Measurements from ENCODE around the gene PLXNA3. TPM values are rescaled to one million over a fixed set of nuclear protein-coding genes. Genes with fewer than 3 reads are reported as not detected.
"Not testable (repeated sequence)": the region's sequence is repeated elsewhere in the genome, so short reads cannot be mapped to it uniquely, and the experiment has no call there.

Gene PLXNA3
- polyA plus RNA-seq, 3 donors: 49.7 to 65.3 (median 53.2) TPM

DNA sequence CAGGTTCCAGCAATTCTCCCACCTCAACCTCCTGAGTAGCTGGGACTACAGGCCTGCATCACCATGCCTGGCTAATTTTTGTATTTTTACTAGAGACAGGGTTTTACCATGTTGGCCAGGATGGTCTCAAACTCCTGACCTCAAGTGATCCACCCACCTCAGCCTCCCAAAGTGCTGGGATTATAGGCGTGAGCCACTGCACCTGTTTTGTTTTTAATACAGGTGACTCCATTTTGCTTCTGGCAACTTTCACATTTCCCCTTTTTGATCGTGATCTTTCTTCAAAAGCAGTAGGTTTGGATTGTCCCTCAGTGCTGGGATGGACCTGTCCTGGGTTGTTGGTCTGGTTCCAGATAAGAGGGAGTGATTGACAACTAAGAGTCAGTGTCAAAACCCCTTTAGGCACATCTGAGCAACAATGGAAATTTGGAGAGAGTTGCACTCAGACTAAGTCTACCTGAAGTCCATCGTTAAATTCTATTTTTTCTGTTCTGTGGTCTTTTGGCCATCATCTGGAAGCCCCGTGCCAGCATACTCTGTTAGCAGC, 38.6 kb downstream of the PLXNA3 start:
- DNase-seq: not testable (repeated sequence)

GRCh38 chrX:154501423-154501822, 43.3 kb downstream of the PLXNA3 start:
- not testable (repeated sequence) for DNase-seq

GRCh38 chrX:154502098-154502497, 44.0 kb downstream of the PLXNA3 start:
- no peak for DNase-seq

GRCh38 chrX:154502989-154503388, 44.9 kb downstream of the PLXNA3 start:
- DNase-seq: no peak

- no peak for DNase-seq
Observed at GRCh38 chrX:154505734-154506133, 47.7 kb downstream of the PLXNA3 start.

DNA sequence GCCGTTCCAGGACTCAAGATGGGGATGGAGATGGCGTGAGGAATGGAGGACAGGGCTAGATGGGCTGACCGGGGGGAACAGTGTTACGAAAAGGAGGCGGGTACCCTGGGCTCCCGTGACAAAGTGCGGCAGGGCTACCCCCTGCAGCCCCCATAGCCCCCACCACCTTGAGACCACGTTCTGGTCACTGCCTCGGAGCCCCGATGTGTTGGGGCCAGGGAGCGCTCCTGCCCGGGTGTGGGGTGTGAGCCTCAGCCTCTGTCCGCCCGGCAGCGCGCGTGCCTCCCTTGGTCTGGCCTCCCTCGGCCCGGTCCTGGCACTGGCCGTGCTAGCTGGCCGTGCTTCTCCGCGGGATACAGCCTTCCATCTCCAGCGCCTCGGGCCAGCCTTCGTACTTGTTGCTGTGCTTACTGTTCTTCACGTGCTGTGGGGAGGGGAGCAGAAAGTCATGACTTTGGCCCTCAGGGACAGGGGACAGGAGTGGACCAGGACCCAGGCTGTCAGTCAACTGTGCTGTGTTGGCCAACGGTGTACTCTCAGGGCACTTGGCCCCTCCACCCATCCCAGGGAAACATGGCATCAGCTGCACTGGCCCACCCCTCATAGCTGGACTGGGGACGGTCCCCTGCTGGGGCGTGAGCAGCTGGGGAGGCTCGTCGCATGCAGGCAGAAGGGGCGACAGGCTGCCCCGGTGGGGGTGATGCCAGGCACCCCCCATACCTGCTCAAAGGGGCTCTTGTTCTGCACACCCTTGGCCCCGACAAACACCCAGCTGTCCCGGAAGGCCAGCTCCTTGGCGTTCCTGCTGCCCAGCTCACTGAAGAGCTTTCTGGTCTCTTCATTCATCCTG, 48.6 kb downstream of the PLXNA3 start:
- no peak for DNase-seq

GRCh38 chrX:154507673-154508383, 49.7 kb downstream of the PLXNA3 start:
- no peak for DNase-seq

DNA sequence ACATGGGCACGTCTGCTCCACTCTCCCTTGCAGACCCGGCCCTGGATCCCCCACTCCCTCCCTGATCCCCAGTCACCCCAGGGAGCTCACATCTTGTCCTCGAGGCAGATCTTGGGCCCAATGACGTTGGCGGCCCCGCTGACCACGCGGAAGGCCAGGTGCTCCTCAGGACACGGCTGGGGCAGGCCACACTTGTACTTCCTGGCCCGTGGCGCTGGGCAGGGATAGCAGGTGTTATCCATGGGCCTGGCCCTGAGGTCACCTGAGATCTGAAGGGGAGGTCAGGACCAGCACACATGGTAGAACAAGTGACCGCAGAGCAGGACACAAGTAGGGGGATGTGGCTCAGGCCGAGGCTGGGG, 50.3 kb downstream of the PLXNA3 start:
- no peak for DNase-seq

DNA sequence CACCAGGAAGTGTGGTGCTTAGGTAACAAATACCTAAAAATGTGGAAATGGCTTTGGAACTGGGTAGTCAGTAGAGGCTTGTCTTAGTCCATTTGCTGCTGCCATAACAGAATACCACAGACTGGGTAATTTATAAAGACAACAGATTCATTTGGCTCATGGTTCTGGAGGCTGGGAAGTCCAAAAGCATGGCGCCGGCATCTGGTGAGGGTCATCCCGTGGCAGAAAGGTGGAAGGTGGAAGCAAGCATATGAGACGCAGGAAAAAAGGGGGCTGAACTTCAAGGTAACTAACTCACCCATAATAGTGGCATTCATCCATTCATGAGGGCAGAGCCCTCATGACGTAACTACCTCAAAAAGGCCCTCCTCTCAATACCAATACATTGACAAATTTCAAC, 51.4 kb downstream of the PLXNA3 start:
- DNase-seq: no peak

GRCh38 chrX:154511761-154512160, 53.7 kb downstream of the PLXNA3 start:
- no peak for DNase-seq

GRCh38 chrX:154512879-154513553, 54.9 kb downstream of the PLXNA3 start:
- no peak for DNase-seq

DNA sequence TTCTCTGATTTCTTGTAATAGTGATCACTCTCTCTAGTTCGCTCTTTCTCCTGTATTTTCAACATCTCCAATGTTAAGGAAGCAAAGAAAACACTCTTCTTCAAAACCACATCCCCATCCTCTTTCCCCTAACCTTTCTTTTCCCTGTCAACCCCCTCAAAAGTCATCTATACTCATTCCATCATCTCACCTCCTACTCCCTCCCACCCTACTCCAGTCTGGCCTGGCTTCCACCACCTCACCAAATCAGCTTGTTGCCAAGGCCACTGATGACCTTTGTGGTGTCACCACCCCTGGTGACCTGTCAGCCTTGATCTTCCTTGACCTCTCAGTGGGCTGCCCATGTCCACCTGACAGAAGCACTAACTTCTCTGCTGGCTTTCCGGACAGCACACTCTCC, 55.6 kb downstream of the PLXNA3 start:
- no peak for DNase-seq

DNA sequence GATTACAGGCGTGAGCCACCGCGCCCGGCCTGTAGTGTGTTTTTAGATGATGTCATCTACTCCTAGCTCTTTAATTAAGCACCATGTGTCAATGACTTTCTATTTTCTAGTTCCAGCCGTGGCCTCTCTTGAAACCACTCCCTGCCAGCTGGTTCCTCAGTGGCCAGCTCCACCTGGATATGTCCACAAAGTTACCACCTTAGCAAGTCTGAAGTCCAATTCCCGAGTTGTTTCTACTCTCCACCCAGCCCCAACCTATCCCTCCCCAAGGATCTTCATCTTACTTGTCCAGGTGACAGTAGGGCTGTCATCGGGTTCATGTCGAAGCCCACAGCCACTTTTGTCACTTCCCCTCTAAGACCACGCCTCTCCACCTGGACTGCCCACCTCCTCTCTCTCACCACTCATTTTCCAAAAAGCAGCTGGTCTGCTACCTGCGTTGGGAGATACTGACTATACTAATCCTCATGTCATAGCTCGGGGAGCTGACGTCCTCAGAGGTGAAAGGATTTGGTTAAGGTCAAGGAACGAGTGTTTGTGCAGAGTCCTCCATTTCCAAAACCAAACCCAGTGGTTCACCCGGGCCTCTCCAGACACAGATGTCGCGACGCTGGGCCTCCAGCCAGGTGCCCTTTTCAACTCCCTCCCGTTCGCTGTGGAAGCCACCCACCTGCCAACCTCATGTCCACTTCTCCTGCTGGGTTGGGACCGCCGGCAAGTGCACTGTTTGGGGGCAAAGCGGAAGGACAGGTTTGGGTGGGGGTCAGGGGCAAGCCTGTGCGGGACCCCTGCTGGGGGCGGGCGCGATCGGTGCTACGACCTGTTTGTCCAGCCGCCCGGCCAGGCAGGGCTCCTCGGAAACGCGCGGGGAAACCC, 57.2 kb downstream of the PLXNA3 start:
- DNase-seq: no peak

DNA sequence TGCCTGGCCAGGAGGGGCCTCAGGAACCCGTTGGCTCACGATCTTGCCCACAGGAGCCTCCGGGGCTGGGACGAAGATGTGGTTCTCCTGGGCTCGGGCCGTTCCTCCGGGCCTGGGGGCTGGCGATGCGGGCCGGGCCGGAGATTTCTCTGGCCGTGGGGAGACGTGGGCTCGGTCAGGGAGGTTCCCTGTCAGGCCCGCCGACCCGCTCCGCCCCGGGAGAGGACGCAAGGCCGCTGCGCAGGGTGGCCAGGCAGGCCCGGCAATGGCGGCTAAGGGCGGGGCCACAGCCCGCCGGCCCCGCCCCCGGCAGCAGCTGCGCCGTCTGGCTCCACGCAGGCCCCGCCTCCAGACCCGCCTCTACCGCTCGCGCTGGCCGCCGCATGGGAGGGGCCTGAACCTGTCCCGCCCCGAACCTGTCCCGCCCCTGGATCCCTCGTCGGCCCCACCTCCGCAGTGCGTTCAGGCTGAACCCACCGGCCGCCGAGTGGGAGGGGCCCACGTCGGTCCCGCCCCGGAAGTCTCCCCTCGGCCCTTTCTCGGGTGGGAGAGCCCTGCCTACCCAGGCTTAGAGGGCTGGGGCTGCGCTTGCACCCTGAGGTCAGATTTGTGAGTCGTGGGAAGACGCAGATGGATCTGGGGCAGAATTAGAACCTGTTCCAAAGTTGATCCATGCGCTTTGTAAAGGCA, 58.0 kb downstream of the PLXNA3 start, which contains the start of gene FAM3A:
Gene FAM3A (minus strand): TSS at position 267 of the 690 bp plus-strand sequence. CDS start 460 bp downstream, outside the sequence.
- DNase-seq: peak; percentile 88

DNA sequence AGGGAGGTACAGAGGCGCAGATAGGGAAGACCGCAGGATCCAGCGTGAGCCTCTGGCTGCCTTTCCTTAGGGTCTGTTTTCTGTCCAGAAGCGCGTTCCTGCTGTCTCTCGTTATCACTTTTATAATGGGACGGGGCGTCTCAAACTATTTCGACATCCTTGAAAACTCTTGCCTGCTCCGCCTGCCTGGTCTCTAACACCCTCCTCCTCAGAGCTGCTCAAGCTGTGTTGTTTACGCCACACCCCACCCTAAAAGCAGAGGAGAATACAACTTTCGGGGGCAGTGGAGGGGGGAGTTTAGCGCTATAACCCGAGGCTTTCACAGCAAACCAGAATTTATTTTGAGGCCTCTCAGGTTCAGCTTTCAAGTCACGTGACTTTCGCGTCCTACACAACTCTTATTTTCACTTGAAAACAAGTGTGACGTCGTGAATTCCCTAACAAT, 58.6 kb downstream of the PLXNA3 start:
- peak; percentile 73 for DNase-seq

DNA sequence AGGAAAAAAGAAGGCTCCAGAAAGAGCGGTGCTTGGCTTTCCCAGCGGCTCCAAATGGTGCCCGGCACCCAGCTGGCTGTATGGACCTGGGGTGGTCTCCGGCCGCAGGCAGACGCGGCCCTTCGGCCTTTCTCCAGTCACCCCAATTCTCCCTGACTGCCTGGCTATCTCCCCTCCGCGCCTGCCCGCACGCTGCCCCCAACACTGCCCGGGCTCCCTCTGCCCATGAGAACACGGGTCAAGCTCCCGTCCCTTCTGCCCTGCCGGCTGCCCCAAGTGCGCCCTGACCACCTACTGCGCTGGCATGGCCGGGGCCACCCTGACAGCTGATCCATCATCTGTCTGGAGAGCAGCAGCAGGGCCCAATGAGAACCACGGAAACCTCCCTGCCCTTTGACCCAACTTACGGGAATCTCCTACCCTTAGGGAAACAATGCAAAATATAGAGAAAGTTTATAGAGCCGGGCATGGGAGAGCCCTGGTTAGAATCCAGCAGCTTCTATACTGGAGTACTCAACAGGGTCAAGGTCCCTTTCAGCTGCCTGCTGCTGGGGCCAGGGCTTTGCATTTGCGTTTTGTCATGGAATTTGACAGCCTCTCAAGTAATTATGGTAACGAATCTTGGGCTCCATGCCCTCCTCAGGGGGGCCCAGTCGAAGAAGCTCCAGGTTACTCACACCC, 59.2 kb downstream of the PLXNA3 start:
- DNase-seq: no peak

DNA sequence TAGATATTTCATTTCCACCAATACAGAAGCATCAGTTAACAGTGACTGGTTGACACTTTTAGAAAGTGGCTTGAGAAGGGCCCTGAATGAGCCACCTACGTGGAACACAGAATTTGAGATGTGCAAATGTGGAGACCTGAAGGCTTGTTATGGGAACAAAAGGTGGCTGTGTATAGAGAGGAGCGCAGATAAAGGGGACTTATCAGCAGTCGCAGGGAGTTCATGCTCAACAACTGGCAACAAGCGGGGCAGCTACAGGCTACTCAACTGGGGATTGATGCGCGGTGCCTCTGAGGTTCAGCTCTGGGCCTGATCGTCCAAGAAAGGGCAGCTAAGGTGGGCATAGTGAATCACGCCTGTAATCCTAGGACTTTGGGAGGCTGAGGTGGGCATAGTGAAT, 61.3 kb downstream of the PLXNA3 start:
- DNase-seq: no peak

GRCh38 chrX:154525606-154526490, 67.8 kb downstream of the PLXNA3 start:
- no peak for DNase-seq
